HepG2 (cell line): ENCODE measurements around the gene P3H4. TPM values are rescaled to one million over a fixed set of nuclear protein-coding genes. Genes with fewer than 3 reads are reported as not detected.
A peak's percentile ranks its signal among the peaks of the same experiment; 100 is the strongest.

ENCODE experiments used
- AKNA ChIP-seq: sonication (generic); formaldehyde crosslinking; IDR thresholded peaks from 2 replicates; pipeline ENCODE4 v1.4.0; 2020; ENCODE audit warnings: missing genetic modification reagents, borderline replicate concordance
- ARNT ChIP-seq: fragments of 450-650 bp; IDR thresholded peaks from 2 replicates; pipeline ENCODE4 v1.6.1; 2017
- CAMTA2 ChIP-seq: sonication (generic); formaldehyde crosslinking; IDR thresholded peaks from 2 replicates; pipeline ENCODE4 v1.4.0; 2020; ENCODE audit warnings: mild to moderate bottlenecking, missing genetic modification reagents, borderline replicate concordance
- CREM ChIP-seq, 2 experiments: sonication (generic) in 1 of 2; formaldehyde crosslinking in 1 of 2; IDR thresholded peaks; 2 replicates each; pipeline versions ENCODE4 v1.4.0 to v1.6.1; 2016 to 2020; ENCODE audit warnings: antibody characterized with exemption in 1 of 2, mild to moderate bottlenecking in 1 of 2, missing genetic modification reagents in 1 of 2
- FOXK2 ChIP-seq: fragments of 450-650 bp; IDR thresholded peaks from 2 replicates; pipeline ENCODE4 v1.6.1; 2016
- KMT2A ChIP-seq: sonication (generic); formaldehyde crosslinking; IDR thresholded peaks from 2 replicates; pipeline ENCODE4 v1.4.0; 2020; ENCODE audit warnings: missing genetic modification reagents
- MYNN ChIP-seq: sonication (generic); formaldehyde crosslinking; IDR thresholded peaks from 2 replicates; pipeline ENCODE4 v1.4.0; 2020; ENCODE audit warnings: mild to moderate bottlenecking, low read depth, missing genetic modification reagents
- ZNF17 ChIP-seq: sonication (generic); formaldehyde crosslinking; IDR thresholded peaks from 2 replicates; pipeline ENCODE4 v1.5.0; 2020; ENCODE audit warnings: mild to moderate bottlenecking, missing genetic modification reagents
- ZNF264 ChIP-seq: sonication (generic); formaldehyde crosslinking; IDR thresholded peaks from 2 replicates; pipeline ENCODE4 v1.4.0; 2020; ENCODE audit warnings: missing genetic modification reagents
- ZNF510 ChIP-seq: sonication (generic); formaldehyde crosslinking; IDR thresholded peaks from 2 replicates; pipeline ENCODE4 v1.4.0; 2020; ENCODE audit warnings: low read depth, mild to moderate bottlenecking, missing genetic modification reagents
- ZNF543 ChIP-seq: sonication (generic); formaldehyde crosslinking; IDR thresholded peaks from 2 replicates; pipeline ENCODE4 v1.4.0; 2020; ENCODE audit warnings: mild to moderate bottlenecking, missing genetic modification reagents
- polyA plus RNA-seq, 8 experiments: library from polyadenylated mRNA; depleted of rRNA in 3 of 8; stranded (reverse) in 7 of 8; unstranded in 1 of 8; fragments of >200 nt; fragmentation: Illumina TruSeq in 4 of 8; extraction: Trizol in 4 of 8; gene quantifications; 2 replicates each; pipeline versions ENCODE4 v1.2.1 to v1.2.3, GENCODE V29; 2011 to 2016; ENCODE audit warnings: low read depth in 4 of 8, missing spikeins in 1 of 8, mixed read lengths in 1 of 8; ENCODE audit not compliant: insufficient read depth in 1 of 8
- total RNA-seq, 5 experiments: library from RNA; depleted of rRNA; stranded (reverse); fragments of >200 nt; fragmentation: Illumina TruSeq; extraction: Trizol; gene quantifications; 2 replicates each; pipeline ENCODE4 v1.2.3, GENCODE V29; 2016; ENCODE audit warnings: low read depth in 1 of 5
- TF ChIP-seq, protein P1 (sequence below): IDR thresholded peaks from 2 replicates; pipeline ENCODE4 v1.6.1; 2016; ENCODE audit warnings: missing biosample characterization, missing genetic modification reagents, low read depth
- TF ChIP-seq, protein P2 (sequence below): sonication (generic); formaldehyde crosslinking; IDR thresholded peaks from 2 replicates; pipeline ENCODE4 v1.5.0; 2020; ENCODE audit warnings: missing genetic modification reagents
- TF ChIP-seq, protein P3 (sequence below): sonication (generic); formaldehyde crosslinking; conservative IDR thresholded peaks from 2 replicates; pipeline ENCODE4 v1.4.0; 2020; ENCODE audit warnings: missing genetic modification reagents
- TF ChIP-seq, protein P4 (sequence below): sonication (generic); formaldehyde crosslinking; IDR thresholded peaks from 2 replicates; pipeline ENCODE4 v1.9.0; 2021; ENCODE audit warnings: missing genetic modification reagents, borderline replicate concordance

The P3H4 gene
- total and polyA plus RNA-seq, 2 of the 13 experiments (the other 11 are each of a cell fraction or from before 2014, with no cell fraction given) = 37.1 to 50.6 TPM

- TF ChIP-seq, protein P1, sequence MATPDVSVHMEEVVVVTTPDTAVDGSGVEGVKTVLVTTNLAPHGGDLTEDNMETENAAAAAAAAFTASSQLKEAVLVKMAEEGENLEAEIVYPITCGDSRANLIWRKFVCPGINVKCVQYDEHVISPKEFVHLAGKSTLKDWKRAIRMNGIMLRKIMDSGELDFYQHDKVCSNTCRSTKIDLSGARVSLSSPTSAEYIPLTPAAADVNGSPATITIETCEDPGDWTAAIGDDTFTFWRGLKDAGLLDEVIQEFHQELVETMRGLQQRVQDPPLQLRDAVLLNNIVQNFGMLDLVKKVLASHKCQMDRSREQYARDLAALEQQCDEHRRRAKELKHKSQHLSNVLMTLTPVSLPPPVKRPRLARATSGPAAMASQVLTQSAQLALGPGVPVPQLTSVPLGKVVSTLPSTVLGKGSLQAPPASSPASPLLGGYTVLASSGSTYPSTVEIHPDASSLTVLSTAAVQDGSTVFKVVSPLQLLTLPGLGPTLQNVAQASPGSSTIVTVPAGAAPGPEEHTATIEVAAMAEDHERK (CRISPR knock-in tag) = no peak
- no peak for TF ChIP-seq CREM (IDR thresholded peaks at IDR 0.05)
- TF ChIP-seq CREM (CRISPR knock-in tag; IDR thresholded peaks at IDR 0.05) = no peak
- no peak for TF ChIP-seq KMT2A
- peak; percentile 72; the same call in 1 of the 2 replicates for TF ChIP-seq ZNF543 (CRISPR knock-in tag)
- TF ChIP-seq ARNT = no peak
- TF ChIP-seq, protein P2, sequence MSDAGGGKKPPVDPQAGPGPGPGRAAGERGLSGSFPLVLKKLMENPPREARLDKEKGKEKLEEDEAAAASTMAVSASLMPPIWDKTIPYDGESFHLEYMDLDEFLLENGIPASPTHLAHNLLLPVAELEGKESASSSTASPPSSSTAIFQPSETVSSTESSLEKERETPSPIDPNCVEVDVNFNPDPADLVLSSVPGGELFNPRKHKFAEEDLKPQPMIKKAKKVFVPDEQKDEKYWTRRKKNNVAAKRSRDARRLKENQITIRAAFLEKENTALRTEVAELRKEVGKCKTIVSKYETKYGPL (CRISPR knock-in tag) = no peak
- 0 out of 2 replicates have a peak, but pooled peaks have one; percentile 8 for TF ChIP-seq MYNN (CRISPR knock-in tag)
- TF ChIP-seq FOXK2 = no peak
- peak; percentile 89; the same call in 1 of the 2 replicates for TF ChIP-seq ZNF510 (CRISPR knock-in tag)
- TF ChIP-seq, protein P3, sequence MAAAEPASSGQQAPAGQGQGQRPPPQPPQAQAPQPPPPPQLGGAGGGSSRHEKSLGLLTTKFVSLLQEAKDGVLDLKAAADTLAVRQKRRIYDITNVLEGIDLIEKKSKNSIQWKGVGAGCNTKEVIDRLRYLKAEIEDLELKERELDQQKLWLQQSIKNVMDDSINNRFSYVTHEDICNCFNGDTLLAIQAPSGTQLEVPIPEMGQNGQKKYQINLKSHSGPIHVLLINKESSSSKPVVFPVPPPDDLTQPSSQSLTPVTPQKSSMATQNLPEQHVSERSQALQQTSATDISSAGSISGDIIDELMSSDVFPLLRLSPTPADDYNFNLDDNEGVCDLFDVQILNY (CRISPR knock-in tag) = peak; percentile 81
- no peak for TF ChIP-seq CAMTA2 (CRISPR knock-in tag)
- TF ChIP-seq ZNF264 = no peak
- TF ChIP-seq ZNF17 (CRISPR knock-in tag) = no peak
- TF ChIP-seq, protein P4, sequence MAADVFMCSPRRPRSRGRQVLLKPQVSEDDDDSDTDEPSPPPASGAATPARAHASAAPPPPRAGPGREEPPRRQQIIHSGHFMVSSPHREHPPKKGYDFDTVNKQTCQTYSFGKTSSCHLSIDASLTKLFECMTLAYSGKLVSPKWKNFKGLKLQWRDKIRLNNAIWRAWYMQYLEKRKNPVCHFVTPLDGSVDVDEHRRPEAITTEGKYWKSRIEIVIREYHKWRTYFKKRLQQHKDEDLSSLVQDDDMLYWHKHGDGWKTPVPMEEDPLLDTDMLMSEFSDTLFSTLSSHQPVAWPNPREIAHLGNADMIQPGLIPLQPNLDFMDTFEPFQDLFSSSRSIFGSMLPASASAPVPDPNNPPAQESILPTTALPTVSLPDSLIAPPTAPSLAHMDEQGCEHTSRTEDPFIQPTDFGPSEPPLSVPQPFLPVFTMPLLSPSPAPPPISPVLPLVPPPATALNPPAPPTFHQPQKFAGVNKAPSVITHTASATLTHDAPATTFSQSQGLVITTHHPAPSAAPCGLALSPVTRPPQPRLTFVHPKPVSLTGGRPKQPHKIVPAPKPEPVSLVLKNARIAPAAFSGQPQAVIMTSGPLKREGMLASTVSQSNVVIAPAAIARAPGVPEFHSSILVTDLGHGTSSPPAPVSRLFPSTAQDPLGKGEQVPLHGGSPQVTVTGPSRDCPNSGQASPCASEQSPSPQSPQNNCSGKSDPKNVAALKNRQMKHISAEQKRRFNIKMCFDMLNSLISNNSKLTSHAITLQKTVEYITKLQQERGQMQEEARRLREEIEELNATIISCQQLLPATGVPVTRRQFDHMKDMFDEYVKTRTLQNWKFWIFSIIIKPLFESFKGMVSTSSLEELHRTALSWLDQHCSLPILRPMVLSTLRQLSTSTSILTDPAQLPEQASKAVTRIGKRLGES (CRISPR knock-in tag) = no peak
- TF ChIP-seq AKNA (CRISPR knock-in tag) = no peak
Measured at GRCh38 chr17:41801374-41802271, 10.1 kb downstream of the P3H4 start (continued).
